Measurements from ENCODE around the gene TOMM70. TPM values are rescaled to one million over a fixed set of nuclear protein-coding genes. Genes with fewer than 3 reads are reported as not detected.

Gene TOMM70
- total and polyA plus RNA-seq, 2 of the 8 experiments (the other 6 are each of a cell fraction or from before 2014, with no cell fraction given) = 10.9 to 52.1 TPM

GRCh38 chr3:100419406-100419805, 18.5 kb upstream of the TOMM70 start:
- H3K4ac ChIP-seq (replicated peaks; ENCODE audit: insufficient read length, low read depth, low read length) = no peak overlapping the region
- H3K9ac ChIP-seq (replicated peaks in 1 of 4; ENCODE audit: extremely low read depth in 1 of 4, low read depth in 3 of 4, low read length in 3 of 4) = no peak overlapping the region
- H3K79me2 ChIP-seq (ENCODE audit: control insufficient read depth in 1 of 2, insufficient read depth in 2 of 2, low read length in 2 of 2) = no peaks in the 10 kb centered on the region
- H2BK12ac ChIP-seq (ENCODE audit: low read depth, low read length) = no peak overlapping the region
- H3K79me1 ChIP-seq (ENCODE audit: low read depth, low read length) = no peaks in the 10 kb centered on the region
- H2AFZ ChIP-seq (ENCODE audit: low read length) = no peak overlapping the region
- H3K18ac ChIP-seq (ENCODE audit: extremely low read depth, low read length) = no peak overlapping the region
- no peak overlapping the region for H2AK5ac ChIP-seq (ENCODE audit: low read depth, low read length)
- POLR2A ChIA-PET (ENCODE audit: partially characterized antibody) = interaction anchor here (2.1 to 2.8 kb wide), 2 partner anchors 15 to 18 kb away, joined by 8 to 13 read pairs; partner anchors contain the start of genes LNP1 and TOMM70
- no peak overlapping the region for H3K56ac ChIP-seq (replicated peaks; ENCODE audit: insufficient read length, low read depth, low read length)
- H4K8ac ChIP-seq (ENCODE audit: extremely low read depth, insufficient read depth, low read length) = no peak overlapping the region
- H2BK5ac ChIP-seq (ENCODE audit: low read depth, low read length) = no peak overlapping the region
- no peak overlapping the region for H3K4me2 ChIP-seq (ENCODE audit: insufficient read depth in 1 of 2, low read depth in 2 of 2, low read length in 2 of 2)
- no peak overlapping the region for H3K23ac ChIP-seq (ENCODE audit: insufficient read length)
- no peaks in the 10 kb centered on the region for H4K20me1 ChIP-seq (replicated peaks in 1 of 2; ENCODE audit: control insufficient read depth in 1 of 2, insufficient read depth in 2 of 2, low read length in 2 of 2)
- no peak overlapping the region for H2BK15ac ChIP-seq (ENCODE audit: low read length)
- H4K91ac ChIP-seq (replicated peaks; ENCODE audit: insufficient read length, low read length) = no peak overlapping the region
- H2BK120ac ChIP-seq (replicated peaks; ENCODE audit: low read depth, low read length) = no peak overlapping the region
- H3K4me1 ChIP-seq (replicated peaks in 1 of 4; ENCODE audit: control insufficient read depth in 3 of 4, insufficient read depth in 4 of 4, low read length in 3 of 4) = peaks cover 0 to 6% (median 1%) of the 10 kb centered on the region in 4 experiments; a peak in 2 of 7 replicates
- no peaks in the 10 kb centered on the region for H3K9me3 ChIP-seq (ENCODE audit: insufficient read depth in 2 of 2, low read depth in 1 of 2, low read length in 1 of 2)
- H3K4me3 ChIP-seq (ENCODE audit: extremely low read depth in 1 of 4, insufficient read depth in 2 of 4, low read depth in 3 of 4, low read length in 4 of 4) = no peak overlapping the region
- no peaks in the 10 kb centered on the region for H3K36me3 ChIP-seq (ENCODE audit: control insufficient read depth in 2 of 4, insufficient read depth in 4 of 4, low read length in 3 of 4)
- WGBS, 2 experiments (ENCODE audit: extremely low coverage in 1 of 2, insufficient coverage in 1 of 2, insufficient read length in 1 of 2, insufficient replicate concordance in 2 of 2, low coverage in 1 of 2, low lambda C conversion rate in 2 of 2, missing lambda C conversion rate in 1 of 2) = 96% methylated on average over 1 of the region's 1 CpG; no CpG with 5 or more reads in 1 of the 2 experiments
- H3K27ac ChIP-seq (ENCODE audit: low read depth, low read length) = no peak overlapping the region
- H4K5ac ChIP-seq (ENCODE audit: insufficient read length, low read depth, low read length) = no peak overlapping the region
- H3K27me3 ChIP-seq (replicated peaks in 1 of 4; ENCODE audit: control insufficient read depth in 3 of 4, extremely low read depth in 1 of 4, insufficient read depth in 3 of 4, low read length in 3 of 4) = no peaks in the 10 kb centered on the region
- H3K23me2 ChIP-seq (ENCODE audit: low read depth, low read length) = no peaks in the 10 kb centered on the region
- H3K14ac ChIP-seq (ENCODE audit: insufficient read length) = no peak overlapping the region
- DNase-seq (ENCODE audit: low read depth in 1 of 2, low spot score in 2 of 2) = no peak
- CTCF ChIA-PET (ENCODE audit: partially characterized antibody) = interaction anchor here (0.8 to 1.9 kb wide), 3 partner anchors 17 to 44 kb away, joined by 3 to 6 read pairs (median 3); no protein-coding TSS in a partner anchor
- FAIRE-seq = no peak
- H2BK20ac ChIP-seq (ENCODE audit: low read length) = no peak overlapping the region
- TF ChIP-seq TAF7 (optimal IDR thresholded peaks at IDR 0.05; ENCODE audit: borderline replicate concordance, low read depth, low read length) = no peak
- no peak for TF ChIP-seq BACH1 (IDR thresholded peaks at IDR 0.05; ENCODE audit: low read length)
- TF ChIP-seq YY1 (IDR thresholded peaks at IDR 0.05; ENCODE audit: low read depth, low read length) = no peak
- TF ChIP-seq SIRT6 (IDR thresholded peaks at IDR 0.05; ENCODE audit: low read length) = no peak
- no peak for TF ChIP-seq BRCA1 (IDR thresholded peaks at IDR 0.05; ENCODE audit: low read depth, low read length)
- TF ChIP-seq SRF (IDR thresholded peaks at IDR 0.05; ENCODE audit: low read depth, low read length) = no peak
- no peak for TF ChIP-seq HDAC2 (IDR thresholded peaks at IDR 0.05; ENCODE audit: borderline replicate concordance in 1 of 2, low read depth in 2 of 2, low read length in 2 of 2)

All from H1 (cell line).